Bronchial epithelial cell (primary cell): Measurements from ENCODE around the gene AMDHD2. TPM values are rescaled to one million over a fixed set of nuclear protein-coding genes. Genes with fewer than 3 reads are reported as not detected.

Experiments used
- DNase-seq: peaks from one replicate; pipeline ENCODE4 v3.0.0-alpha.2; 2010; ENCODE audit warnings: low read depth
- FAIRE-seq: peaks from 2 replicates; lab custom pipeline; 2011; peaks lifted over from hg19 to GRCh38; lab: Jason Lieb, UNC
- H3K27me3 ChIP-seq: 2 replicates; pipeline ENCODE4 v1.5.1; 2011; ENCODE audit warnings: low read length; ENCODE audit not compliant: control insufficient read depth, insufficient read depth
- H3K36me3 ChIP-seq: 2 replicates; pipeline ENCODE4 v1.5.1; 2011; ENCODE audit warnings: low read length; ENCODE audit not compliant: control insufficient read depth, insufficient read depth
- H3K4me3 ChIP-seq: 2 replicates; pipeline ENCODE4 v1.5.1; 2011; ENCODE audit warnings: mild to moderate bottlenecking, low read depth, low read length, control low read depth
- total RNA-seq: library from RNA; depleted of rRNA; stranded (reverse); fragments of >200 nt; gene quantifications from 2 replicates; pipeline ENCODE4 v1.2.1, GENCODE V29; 2014
- TF ChIP-seq, protein P1 (sequence below): IDR thresholded peaks from 2 replicates; pipeline ENCODE4 v1.5.1; 2011; ENCODE audit warnings: mild to moderate bottlenecking, moderate library complexity, low read length, control low read depth, inconsistent platforms; ENCODE audit not compliant: insufficient read depth, severe bottlenecking

AMDHD2 gene
- total RNA-seq, 1 donor from 2014 or later, result 35.8 TPM

DNA sequence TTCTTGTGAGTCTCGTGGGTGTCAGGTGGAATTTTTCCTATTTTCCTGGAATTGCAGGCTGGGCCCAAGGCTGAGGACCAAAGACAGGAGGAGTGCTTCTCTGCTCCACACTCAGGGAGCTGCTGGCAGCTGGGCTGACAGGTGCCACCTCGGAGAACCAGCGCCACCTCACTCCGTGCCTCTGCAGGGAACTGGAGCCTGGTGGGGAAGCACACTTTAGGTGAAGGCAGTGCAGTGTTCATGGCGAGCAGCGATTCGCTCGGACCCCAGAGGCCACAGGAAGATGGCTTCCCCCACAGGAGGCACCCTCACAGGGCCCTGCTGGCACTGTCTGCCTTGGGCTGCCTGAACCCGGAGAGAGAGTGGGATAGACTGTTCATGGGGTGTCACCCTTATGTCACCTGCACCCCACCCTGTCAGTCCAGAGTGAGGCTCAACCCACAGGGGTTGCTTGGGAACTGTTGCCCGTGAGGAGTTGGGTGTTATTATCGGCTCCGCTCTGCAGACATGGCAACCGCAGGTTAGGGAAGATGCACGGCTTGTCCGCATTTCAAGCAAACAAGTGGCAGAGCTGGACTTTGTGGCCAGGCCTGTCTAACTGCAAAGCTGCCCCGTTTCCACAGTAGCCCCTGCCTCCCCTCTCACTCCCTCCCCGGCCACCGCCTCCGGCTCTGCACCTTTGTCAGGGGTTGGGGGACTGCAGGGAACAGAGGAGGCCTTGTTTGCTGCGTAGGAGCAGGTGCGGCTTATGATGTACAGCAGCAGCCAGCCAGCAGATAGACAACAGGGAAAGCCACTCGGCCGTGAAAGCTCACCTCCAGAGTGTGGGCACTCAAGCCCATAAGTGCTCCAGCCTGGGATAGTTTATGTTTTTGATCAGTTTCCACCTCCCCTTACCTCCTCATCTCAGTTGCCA is 29.7 kb upstream of the AMDHD2 start:
- Histone ChIP-seq H3K36me3 (no peaks in the 10 kb centered on the region), H3K27me3 (no peaks in the 10 kb centered on the region), H3K4me3 (no peak overlapping the region)
- DNase-seq, result no peak
- no peak for FAIRE-seq
- TF ChIP-seq, protein P1, sequence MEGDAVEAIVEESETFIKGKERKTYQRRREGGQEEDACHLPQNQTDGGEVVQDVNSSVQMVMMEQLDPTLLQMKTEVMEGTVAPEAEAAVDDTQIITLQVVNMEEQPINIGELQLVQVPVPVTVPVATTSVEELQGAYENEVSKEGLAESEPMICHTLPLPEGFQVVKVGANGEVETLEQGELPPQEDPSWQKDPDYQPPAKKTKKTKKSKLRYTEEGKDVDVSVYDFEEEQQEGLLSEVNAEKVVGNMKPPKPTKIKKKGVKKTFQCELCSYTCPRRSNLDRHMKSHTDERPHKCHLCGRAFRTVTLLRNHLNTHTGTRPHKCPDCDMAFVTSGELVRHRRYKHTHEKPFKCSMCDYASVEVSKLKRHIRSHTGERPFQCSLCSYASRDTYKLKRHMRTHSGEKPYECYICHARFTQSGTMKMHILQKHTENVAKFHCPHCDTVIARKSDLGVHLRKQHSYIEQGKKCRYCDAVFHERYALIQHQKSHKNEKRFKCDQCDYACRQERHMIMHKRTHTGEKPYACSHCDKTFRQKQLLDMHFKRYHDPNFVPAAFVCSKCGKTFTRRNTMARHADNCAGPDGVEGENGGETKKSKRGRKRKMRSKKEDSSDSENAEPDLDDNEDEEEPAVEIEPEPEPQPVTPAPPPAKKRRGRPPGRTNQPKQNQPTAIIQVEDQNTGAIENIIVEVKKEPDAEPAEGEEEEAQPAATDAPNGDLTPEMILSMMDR, result no peak

DNA sequence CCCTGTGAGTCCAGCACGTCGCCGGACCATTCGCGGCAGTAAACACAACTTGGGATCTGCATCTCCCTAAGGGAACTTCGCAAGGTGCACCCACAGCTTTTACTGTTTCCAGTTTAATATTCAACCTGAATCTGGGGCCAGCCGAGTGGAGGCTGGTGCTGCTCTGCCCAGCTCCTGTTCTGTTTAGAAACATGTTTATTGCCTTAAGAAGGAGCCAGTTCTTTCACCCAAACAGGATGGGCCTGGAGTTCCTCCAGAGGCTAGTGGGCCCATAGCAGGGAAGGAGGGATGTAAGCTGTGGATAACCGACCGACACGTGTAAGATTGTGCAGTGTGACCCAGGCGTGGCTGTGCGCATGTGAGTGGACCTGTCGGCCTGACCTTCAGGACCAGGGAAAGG is 27.9 kb upstream of the AMDHD2 start:
- DNase-seq (no peak), FAIRE-seq (no peak)
- Histone ChIP-seq H3K4me3 (no peak overlapping the region), H3K36me3 (peaks cover 5% of the 10 kb centered on the region), H3K27me3 (no peaks in the 10 kb centered on the region)
- TF ChIP-seq, protein P1, result no peak

DNA sequence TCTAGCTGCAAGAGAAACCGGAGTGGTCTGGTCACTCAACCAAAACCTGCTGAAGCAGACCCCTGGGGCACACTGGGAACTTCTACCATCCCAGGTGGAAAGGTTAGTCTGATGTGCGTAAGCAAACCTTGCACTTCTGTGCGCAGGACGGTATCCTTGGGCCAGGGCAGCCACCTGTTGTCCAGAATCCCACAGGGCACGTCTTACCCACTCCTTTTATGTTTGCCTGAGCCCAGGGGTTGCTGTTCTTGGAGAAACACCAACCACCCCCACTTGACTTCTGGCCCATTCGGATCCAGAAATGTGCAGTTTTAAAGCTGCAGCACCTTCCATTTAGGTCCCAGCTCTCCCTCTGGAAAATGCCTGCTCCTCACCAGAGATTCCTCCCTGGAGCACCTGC is 26.6 kb upstream of the AMDHD2 start:
- TF ChIP-seq, protein P1, result no peak
- no peak overlapping the region for H3K4me3 ChIP-seq
- DNase-seq (no peak), FAIRE-seq (no peak)
- no peaks in the 10 kb centered on the region for H3K27me3 ChIP-seq
- H3K36me3 ChIP-seq, result peaks cover 6% of the 10 kb centered on the region

DNA sequence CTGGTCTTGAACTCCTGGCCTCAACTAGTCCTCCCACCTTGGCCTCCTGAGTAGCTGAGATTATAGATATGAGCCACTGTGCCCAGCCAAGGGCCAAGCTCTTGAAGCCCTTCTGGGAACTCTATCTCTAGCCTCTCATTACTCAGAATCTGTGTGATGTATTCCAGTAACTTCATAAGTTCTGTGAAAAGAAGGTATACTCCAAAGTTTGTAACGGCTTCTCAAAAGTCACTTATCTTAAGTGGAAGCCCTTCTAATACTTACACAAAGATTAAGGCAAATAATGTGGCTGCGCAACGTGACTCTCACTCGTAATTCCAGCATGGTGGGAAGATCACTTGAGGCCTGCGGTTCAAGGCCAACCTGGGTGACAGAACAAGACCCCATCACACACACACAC is 25.6 kb upstream of the AMDHD2 start:
- Histone ChIP-seq H3K36me3 (peaks cover 6% of the 10 kb centered on the region), H3K27me3 (no peaks in the 10 kb centered on the region), H3K4me3 (no peak overlapping the region)
- DNase-seq (no peak), FAIRE-seq (no peak)
- TF ChIP-seq, protein P1, result no peak

DNA sequence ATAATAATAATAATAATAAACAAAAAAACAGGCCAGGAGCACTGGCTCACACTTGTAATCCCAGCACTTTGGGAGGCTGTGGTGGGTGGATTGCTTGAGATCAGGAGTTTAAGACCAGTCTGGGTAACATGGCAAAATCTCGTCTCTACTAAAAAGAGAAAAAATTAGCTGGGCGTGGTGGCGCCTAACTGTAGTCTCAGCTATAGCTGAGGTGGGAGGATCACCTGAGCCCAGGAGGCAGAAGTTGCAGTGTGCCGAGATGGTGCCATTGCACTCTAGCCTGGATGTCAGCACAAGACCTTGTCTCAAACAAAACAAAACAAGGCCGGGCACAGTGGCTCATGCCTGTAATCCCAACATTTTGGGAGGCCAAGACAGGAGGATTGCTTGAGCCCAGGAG is 25.1 kb upstream of the AMDHD2 start:
- no peak for DNase-seq
- FAIRE-seq, result no peak
- Histone ChIP-seq H3K36me3 (peaks cover 6% of the 10 kb centered on the region), H3K4me3 (no peak overlapping the region), H3K27me3 (no peaks in the 10 kb centered on the region)
- TF ChIP-seq, protein P1, result no peak
